HG02642 (cell line): ENCODE data around the gene PNO1.
"Not testable (repeated sequence)": the region's sequence is repeated elsewhere in the genome, so short reads cannot be mapped to it uniquely, and the experiment has no call there.

Experiments
- ATAC-seq: cut with Tn5 transposase; IDR thresholded peaks from one replicate; pipeline ENCODE4 v1.9.1; 2021; ENCODE audit warnings: mild to moderate bottlenecking; ENCODE audit not compliant: unreplicated experiment, poor library complexity

PNO1 gene

DNA sequence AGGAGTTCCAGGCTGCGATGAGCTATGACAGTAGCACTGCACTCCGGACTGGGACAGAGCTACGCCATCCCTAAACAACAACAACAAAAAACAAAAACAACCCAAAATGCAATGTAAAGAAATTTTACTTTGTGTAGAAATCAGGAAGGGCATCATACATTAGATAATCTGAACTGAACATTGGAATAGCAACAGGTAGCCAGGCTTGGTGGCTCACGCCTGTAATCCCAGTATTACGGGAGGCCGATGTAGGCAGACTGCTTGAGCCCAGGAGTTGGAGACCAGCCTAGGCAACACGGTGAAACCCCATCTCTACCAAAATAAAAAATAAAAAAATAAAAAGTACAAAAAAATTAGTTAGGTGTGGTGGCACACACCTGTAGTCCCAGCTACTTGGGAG lies 2.1 kb upstream of the PNO1 start:
- ATAC-seq = no peak

GRCh38 chr2:68156419-68156818 lies 1.3 kb upstream of the PNO1 start:
- ATAC-seq = no peak

DNA sequence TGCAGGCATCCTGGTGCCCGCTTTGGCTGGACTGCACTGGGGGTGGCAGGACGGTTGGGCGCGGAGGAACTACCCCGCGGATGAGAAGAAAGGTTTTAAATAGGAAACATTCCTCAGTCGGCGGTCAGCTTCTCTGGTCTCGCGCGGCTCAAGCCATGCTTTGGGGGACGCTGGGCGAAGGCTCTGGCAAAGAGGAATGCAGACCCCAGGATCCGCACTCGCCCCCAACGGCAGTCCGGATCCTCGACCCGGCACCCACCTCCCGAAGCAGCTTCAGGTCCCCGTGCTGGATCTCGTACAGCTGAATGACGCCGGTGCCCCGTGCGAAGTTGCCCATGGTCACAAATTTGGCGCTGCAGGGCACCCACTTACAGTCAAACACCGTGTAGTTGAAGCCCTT lies 686 bp upstream of the PNO1 start:
- peak; percentile 37 for ATAC-seq

DNA sequence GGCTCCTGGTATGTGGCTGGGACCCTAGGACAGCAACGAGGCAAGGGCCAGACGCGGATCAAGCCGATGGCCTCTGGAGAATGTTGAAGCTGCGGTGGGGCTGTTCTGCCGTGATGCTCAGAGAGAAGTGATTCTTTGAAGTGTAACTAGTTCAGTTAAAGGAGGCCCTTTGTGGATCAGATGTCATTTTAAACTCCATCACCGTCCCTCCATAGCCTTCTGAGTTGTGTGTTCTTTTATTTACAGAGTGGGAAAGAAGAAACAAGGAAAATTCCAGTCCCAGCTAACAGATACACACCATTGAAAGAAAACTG lies 403 bp downstream of the PNO1 start:
- no peak for ATAC-seq

DNA sequence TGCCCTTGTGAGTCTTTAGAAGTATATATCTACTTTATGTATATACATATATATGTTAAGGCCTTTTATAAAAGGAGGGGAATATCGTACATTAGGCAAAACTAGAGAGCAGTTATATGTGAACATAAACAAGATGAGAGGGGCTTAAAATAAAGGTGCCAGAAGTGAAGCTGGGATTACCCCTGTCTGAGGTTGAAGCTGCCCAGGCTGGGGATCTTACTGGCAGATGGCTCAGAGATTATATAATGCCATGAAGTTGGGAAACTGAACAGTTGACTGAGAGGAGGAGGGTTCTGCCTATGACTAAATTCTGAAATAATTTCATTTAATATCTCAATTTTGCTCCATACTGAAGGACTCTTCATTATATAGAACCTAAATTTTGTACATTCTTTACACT lies 6.0 kb downstream of the PNO1 start:
- no peak for ATAC-seq

DNA sequence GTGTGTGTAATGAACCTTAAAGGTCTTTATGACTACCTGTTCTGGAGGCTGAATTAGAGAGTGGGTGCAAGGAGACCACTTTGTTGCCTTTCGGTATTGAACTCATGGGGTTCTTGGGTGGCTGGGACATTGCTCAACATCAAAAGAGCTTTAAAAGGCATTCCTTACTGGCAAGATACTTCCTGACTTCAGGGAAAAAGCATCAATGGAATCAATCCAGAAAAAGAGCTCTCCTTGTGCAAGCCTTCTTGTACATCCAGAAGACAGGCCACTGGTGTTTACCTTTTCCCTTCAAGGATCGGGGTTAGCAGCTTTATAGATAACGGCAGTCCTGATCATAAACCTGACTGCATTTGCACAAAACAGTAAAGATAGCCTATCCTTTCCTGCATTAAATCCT lies 9.5 kb downstream of the PNO1 start:
- ATAC-seq = no peak

DNA sequence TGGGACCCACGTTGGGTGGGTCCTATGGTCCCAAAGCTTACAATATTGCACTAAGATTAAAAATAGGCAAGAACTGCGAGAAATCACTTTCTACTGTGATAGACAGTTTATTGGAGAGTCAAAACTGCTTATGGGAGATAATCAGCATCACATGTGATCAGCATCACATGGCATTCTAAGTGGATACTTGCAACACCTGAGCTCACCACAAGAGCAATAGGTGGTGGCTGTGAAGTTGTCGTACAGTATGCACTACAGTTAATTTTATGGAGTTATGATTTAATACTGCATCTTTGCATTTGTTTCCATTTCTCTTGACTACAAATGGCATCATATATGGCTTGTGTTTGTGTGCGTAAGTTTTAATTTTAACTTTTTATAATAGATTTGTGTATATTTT lies 11.6 kb downstream of the PNO1 start:
- ATAC-seq = no peak

GRCh38 chr2:68171146-68171545 lies 13.5 kb downstream of the PNO1 start:
- ATAC-seq = no peak

- no peak for ATAC-seq
These were observed 14.0 kb downstream of the PNO1 start for GRCh38 chr2:68171684-68172083.

DNA sequence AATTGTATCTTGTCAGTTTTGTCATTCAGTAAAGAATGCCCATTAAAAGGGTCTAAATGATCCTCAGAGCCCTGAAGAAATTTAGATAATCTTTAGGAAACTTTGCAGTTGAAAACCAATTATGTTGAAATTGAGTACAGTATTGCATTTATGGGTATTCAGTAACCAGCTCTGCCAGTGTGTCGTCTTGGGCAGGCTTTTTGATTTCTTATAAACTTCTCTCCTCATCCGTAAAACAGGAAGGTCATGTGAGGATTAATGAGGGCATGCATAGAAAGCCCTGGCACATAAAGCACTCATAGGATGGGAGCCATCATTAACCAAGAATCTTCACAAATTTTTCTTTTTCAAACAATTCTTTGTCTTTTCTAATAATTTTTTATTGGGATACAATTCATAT lies 14.8 kb downstream of the PNO1 start:
- no peak for ATAC-seq

DNA sequence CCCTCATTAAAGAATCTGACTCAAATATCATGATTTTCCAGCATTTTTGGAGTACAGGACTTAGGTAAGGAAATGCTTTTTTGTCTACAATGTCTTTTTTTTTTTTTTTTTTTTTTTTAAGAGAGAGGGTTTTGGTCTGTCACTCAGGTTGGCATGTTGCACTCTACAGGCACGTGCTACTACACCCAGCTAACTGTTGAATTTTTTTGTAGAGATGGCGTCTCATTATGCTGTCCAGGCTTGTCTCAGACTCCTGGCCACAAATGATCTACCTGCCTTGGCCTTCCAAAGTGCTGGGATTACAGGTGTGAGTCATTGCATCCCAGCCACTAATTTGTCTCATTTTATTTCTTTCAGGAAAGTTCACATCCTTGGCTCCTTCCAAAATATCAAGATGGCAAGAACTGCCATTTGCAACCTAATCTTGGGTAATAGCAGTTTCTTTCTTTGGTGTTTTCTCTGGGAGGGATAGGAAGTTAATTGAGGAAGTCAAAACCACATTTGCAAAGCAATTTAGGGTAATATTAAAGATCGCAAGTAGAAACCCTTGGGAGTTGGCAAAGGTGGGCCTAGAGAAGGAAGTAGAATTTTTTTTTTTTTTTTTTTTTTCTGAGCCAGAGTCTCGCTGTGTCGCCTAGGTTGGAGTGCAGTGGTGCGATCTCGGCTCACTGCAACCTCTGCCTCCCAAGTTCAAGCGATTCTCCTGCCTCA lies 15.5 kb downstream of the PNO1 start:
- no peak for ATAC-seq

GRCh38 chr2:68175210-68175609 lies 17.5 kb downstream of the PNO1 start:
- not testable (repeated sequence) for ATAC-seq

DNA sequence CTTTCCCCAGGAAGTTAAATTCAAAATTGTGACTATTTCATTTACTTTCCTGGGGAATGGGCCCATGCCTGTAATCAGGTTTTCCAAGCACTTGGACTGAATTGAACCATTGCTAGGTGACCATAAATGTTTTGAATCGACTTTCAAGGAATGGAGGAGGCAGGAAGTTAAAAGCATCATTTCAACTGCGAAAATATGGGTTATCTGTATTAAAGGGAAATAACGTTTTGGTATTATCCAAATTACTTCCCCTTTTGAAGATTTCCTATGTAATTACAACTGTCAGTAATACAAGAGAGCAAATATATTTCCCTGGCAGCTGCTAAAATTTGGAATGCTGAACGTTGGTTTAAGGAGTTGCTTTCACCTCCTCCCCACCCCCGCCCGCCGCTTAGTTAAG lies 19.0 kb downstream of the PNO1 start:
- no peak for ATAC-seq

GRCh38 chr2:68177541-68177940 lies 19.9 kb downstream of the PNO1 start:
- no peak for ATAC-seq

DNA sequence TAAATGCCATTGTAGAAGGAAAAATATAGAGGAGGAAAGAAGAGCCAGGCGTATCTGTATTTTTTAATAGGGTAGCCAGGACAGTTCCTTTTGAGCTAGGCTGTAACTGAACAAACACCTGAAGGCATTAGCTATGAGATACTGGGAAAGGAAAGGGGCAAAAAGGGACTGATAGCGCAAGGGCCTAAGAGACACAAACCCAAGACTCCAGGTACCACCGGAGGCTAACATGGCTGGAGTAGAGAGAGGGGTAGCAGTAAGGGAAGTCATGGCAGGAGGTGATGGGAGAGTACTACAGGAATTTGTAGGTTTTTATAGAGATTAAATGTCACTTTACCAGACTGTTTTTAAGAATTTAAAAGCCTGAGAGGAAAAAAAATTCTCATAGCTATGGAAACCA lies 20.7 kb downstream of the PNO1 start:
- no peak for ATAC-seq

DNA sequence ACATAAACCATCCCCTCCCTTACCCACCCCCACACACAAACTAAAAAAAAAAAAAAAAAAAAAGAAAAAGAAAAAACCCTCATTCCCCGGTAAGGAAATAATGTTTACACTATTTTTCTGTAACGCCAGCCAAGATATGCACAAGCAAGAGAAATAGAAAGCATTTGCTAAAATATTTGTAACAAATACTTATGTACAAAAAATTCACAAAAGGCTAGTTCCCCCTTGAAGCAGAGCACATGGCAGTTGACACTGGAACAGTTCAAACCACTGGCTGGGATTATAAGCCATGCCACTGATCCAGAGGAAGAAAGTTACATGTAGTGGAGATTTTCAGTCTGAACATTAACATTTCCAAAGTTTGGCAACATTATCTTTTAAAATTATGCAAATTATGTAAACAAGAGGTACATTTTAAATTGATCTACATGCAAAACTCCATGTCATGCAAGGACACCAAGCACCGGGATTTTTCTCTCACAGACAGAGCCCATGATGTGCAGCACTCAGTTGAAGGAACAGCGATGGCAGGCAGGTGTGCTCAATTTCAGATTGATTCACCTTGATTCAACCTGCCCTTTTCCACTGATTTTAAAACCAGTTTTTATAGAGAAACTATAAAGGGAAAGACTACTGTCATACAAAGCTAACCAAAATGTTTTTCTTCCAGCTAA lies 21.4 kb downstream of the PNO1 start:
- no peak for ATAC-seq

DNA sequence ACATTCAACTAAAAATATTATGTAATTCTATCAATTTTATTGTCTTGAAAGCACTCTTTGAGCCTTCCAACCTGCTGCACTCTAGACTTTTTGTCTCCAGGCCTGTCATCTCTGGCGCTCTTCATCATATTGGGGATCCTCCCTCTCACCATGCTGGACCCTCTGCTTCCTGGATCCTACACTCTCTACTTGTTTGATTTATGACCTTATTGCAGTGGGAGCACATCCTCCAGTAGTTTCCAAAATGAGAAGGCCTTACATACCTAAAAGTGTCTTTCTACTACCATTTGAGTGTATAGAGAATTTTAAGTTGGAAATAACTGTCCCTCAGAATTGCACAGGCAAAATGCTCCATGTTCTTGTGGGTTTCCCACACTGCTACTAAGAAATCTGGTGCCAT lies 25.2 kb downstream of the PNO1 start:
- no peak for ATAC-seq

DNA sequence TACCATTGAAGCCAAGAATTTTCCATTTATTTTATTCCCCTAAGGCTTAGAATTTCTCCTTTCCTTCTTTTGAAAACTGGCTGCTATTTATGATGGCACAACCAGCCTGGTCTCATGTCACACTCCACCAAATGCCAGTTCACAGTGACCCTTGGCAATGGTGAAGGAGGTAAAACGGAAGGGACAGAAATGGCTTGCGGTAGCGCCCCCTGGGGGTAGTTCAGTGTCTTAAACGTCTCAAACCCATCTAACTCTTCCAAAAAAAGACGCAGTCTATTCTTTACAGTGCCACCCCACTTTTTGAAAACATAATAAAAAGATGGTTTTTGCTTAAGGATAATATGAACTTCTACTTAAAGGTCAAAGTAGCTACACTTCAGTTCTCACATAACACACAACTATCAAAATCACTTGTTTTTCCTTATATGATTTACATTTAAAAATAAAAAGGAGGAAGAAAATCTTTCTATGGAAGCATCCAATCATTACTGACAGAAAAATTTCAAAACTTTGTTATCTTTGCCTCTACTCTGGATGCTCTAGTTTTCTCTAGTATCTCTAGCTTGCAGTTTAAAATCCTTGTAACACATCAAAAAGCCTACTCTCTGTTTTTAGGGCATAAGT lies 28.0 kb downstream of the PNO1 start:
- no peak for ATAC-seq

- ATAC-seq = no peak
These were observed 29.6 kb downstream of the PNO1 start for GRCh38 chr2:68187329-68187728.

- ATAC-seq = no peak
These were observed 31.1 kb downstream of the PNO1 start for GRCh38 chr2:68188831-68189230.

GRCh38 chr2:68189991-68190784 lies 32.5 kb downstream of the PNO1 start:
- no peak for ATAC-seq
